Mucosa of stomach (tissue), 1 donor: ENCODE measurements around the gene MRGPRG.

Experiments
- H3K27me3 ChIP-seq: one replicate; pipeline ENCODE4 v1.7.0; 2013; ENCODE audit warnings: mild to moderate bottlenecking, low read length; ENCODE audit not compliant: control insufficient read depth, insufficient read depth
- H3K36me3 ChIP-seq: one replicate; pipeline ENCODE4 v1.7.0; 2013; ENCODE audit warnings: low read length; ENCODE audit not compliant: control insufficient read depth, insufficient read depth
- H3K4me1 ChIP-seq: one replicate; pipeline ENCODE4 v1.7.0; 2013; ENCODE audit warnings: mild to moderate bottlenecking, low read length; ENCODE audit not compliant: control insufficient read depth, insufficient read depth
- H3K4me3 ChIP-seq: one replicate; pipeline ENCODE4 v1.7.0; 2013; ENCODE audit warnings: low read length
- H3K9ac ChIP-seq: one replicate; pipeline ENCODE4 v1.7.0; 2013; ENCODE audit warnings: mild to moderate bottlenecking, low read length, moderate library complexity
- H3K9me3 ChIP-seq: one replicate; pipeline ENCODE4 v1.7.0; 2013; ENCODE audit warnings: mild to moderate bottlenecking, low read length, moderate library complexity; ENCODE audit not compliant: control insufficient read depth
- donor health status: Pancreatic carcinoma.

MRGPRG gene

GRCh38 chr11:3193373-3194015 lies 25.1 kb downstream of the MRGPRG start:
- Histone ChIP-seq H3K4me3 (no peak overlapping the region), H3K27me3 (peaks cover 2% of the 10 kb centered on the region), H3K36me3 (no peaks in the 10 kb centered on the region), H3K4me1 (no peaks in the 10 kb centered on the region), H3K9me3 (no peaks in the 10 kb centered on the region), H3K9ac (no peak overlapping the region)

DNA sequence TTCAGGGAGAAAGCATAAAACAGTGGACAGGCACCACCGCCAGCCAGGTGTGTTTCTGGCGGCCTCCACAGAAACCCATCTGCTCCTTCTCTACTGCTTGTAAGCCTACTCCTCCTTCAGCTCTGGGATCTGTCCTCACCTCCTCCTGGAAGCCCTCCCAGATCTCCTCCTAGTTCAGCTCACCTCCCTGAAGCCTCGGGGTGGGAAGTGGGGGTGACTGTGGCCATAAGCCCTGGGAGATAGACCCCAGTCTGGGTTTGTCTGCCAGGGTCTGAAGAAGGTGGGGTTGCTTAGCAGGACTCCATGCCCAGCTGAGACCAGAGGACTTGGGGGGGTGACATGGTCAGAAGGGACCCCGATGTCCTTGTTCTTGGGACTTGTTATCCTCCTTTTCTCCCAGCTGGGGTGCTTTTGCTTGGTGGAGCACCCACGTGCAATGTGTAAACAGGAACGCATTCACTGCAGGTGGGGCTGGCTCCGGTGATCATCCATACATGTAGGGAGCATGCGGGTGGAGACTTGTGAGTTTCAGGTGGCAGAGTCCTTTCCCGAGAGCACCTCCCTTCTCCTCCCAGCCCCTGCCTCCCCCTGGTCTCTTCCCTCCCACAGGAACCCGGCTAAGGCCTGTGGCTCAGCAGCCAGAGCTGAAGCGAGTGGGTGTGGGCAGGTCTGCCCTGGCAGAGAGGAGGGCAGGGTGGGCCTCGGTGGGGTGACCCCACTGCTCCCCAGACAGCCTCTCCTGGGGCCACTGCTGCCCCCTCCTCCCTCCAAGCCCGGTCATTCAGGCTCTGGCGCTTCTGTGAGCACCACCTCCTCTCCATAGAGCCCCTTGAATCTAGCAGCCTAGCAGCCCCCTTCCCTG lies 25.9 kb downstream of the MRGPRG start:
- H3K9me3 ChIP-seq, result no peaks in the 10 kb centered on the region
- no peaks in the 10 kb centered on the region for H3K36me3 ChIP-seq
- no peak overlapping the region for H3K9ac ChIP-seq
- no peak overlapping the region for H3K4me3 ChIP-seq
- peaks cover 2% of the 10 kb centered on the region for H3K27me3 ChIP-seq
- no peaks in the 10 kb centered on the region for H3K4me1 ChIP-seq

DNA sequence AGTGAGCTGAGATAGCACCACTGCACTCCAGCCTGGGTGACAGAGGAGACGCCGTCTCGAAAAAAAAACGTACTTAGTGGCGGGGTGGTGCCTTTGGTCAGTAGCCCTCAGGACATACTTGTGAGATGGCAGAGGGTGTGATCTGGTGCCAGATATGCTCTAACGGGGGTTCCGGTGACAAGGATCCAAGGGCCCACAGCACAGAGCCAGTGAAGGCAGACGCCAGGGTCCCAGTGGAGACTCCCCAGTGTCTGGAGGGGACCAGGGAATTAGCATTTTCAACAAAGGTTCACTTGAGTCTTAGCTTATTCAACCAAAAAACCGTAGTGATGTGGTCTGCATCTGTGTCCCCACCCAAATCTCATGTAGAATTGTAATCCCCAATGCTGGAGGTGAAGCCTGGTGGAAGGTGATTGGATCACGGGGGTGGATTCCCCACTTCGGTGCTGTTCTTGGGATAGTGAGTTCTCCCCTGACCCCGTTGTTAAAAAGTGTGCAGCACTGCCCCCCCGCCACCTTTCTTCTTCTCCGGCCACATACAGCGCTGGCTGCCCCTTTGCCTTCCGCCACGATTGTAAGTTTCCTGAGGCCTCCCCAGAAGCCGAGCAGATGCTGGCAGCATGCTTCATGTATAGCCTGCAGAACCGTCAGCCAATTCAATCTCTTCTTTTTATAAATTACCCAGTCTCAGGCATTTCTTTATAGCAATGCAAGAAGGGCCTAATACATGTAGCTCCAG lies 26.9 kb downstream of the MRGPRG start:
- Histone ChIP-seq H3K9ac (no peak overlapping the region), H3K4me1 (no peaks in the 10 kb centered on the region), H3K36me3 (no peaks in the 10 kb centered on the region), H3K4me3 (no peak overlapping the region), H3K27me3 (peaks cover 2% of the 10 kb centered on the region), H3K9me3 (no peaks in the 10 kb centered on the region)

DNA sequence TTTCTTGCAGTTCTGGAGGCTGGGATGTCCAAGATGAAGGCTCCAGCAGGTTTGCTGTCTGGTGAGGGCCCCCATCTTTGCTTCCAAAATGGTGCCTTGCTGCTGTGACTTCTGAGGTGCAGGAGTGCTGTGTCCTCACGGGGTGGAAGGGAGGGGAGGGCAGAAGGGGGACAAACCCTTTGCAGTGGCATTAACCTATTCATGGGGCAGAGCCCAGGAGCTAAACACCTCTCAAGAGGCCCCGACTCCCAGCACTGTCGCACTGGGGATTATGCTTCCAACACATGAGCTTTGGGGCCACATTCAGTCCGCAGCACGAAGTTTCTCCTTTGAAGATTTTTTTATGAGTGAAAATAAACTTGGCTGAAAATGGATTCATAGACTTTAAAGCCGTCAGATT lies 28.0 kb downstream of the MRGPRG start:
- H3K4me1 ChIP-seq, result no peaks in the 10 kb centered on the region
- H3K9me3 ChIP-seq, result no peaks in the 10 kb centered on the region
- H3K27me3 ChIP-seq, result peaks cover 2% of the 10 kb centered on the region
- H3K4me3 ChIP-seq, result no peak overlapping the region
- no peaks in the 10 kb centered on the region for H3K36me3 ChIP-seq
- H3K9ac ChIP-seq, result no peak overlapping the region

GRCh38 chr11:3189886-3190583 lies 28.6 kb downstream of the MRGPRG start:
- Histone ChIP-seq H3K4me1 (no peaks in the 10 kb centered on the region), H3K27me3 (peaks cover 2% of the 10 kb centered on the region), H3K36me3 (no peaks in the 10 kb centered on the region), H3K4me3 (no peak overlapping the region), H3K9me3 (no peaks in the 10 kb centered on the region), H3K9ac (no peak overlapping the region)

DNA sequence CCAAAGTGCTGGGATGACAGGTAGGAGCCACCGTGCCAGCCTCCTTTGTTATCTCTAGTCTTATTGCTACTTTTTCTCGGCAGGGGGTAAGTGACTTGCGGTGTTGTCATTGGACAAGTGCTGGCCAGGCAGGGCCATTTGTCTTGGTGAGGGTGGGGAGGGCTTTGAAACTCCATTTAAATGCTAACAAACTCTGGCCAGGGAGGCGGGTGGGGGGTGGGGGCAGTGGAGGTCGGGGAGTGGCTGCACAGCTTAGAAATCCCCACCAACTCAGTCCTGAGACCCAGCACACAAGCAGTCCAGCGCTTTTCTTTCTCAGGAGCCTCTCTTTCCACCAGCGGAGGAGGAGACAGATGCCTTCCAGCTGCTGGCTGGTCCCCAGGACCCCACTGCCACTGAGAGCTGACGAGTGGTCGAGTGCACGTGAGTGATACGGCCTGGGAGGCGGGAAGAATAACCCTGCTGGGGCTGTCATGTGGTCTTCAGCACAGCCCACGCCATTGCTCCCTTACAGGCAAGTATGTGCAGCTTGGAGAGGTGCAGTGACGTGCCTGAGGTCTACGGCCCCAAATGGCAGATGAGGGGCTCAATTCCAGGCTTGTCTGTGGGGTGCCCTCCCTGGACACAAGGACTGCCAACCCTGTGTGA lies 29.3 kb downstream of the MRGPRG start:
- H3K4me1 ChIP-seq, result no peaks in the 10 kb centered on the region
- no peaks in the 10 kb centered on the region for H3K36me3 ChIP-seq
- no peak overlapping the region for H3K9ac ChIP-seq
- H3K9me3 ChIP-seq, result no peaks in the 10 kb centered on the region
- H3K27me3 ChIP-seq, result peaks cover 2% of the 10 kb centered on the region
- H3K4me3 ChIP-seq, result no peak overlapping the region

GRCh38 chr11:3188496-3189195 lies 30.0 kb downstream of the MRGPRG start:
- Histone ChIP-seq H3K9me3 (no peaks in the 10 kb centered on the region), H3K36me3 (no peaks in the 10 kb centered on the region), H3K4me1 (no peaks in the 10 kb centered on the region), H3K4me3 (no peak overlapping the region), H3K27me3 (peaks cover 2% of the 10 kb centered on the region), H3K9ac (no peak overlapping the region)

DNA sequence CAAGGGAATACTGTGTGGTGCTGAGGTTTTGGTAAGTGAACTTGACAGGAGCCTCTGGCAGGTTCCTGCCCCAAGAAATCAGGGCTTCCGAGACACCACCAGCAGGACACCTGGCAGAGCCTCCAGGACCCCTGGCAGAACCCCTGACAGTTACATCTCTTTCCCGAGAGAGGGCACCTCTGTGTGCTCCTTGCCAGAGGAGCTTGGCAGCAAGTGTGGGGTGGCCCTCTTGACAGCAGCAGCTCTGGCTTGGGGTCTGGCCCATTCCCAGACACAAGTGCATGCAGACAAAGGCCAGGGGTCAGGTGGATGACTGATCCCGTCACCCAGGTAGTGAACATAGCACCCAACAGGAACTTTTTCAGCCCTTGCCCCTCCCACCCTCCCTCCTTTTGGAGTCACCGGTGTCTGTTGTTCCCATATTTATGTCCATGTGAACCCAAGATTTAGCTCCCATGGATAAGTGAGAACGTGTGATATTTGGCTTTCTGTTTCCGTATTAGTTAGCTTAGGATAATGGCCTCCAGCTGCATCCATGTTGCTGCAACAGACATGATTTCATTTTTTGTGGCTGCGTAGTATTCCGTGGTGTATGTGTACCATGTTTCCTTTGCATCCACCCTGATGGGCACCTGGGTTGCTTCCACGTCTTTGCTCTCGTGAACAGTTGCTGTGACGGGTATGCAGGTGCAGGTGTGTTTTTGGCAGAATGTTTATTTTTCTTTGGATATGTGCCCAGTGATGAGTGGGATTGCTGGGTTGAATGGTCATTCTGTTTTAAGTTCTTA lies 32.3 kb downstream of the MRGPRG start:
- H3K27me3 ChIP-seq, result no peaks in the 10 kb centered on the region
- H3K9me3 ChIP-seq, result no peaks in the 10 kb centered on the region
- no peak overlapping the region for H3K4me3 ChIP-seq
- no peaks in the 10 kb centered on the region for H3K36me3 ChIP-seq
- no peak overlapping the region for H3K9ac ChIP-seq
- H3K4me1 ChIP-seq, result no peaks in the 10 kb centered on the region

DNA sequence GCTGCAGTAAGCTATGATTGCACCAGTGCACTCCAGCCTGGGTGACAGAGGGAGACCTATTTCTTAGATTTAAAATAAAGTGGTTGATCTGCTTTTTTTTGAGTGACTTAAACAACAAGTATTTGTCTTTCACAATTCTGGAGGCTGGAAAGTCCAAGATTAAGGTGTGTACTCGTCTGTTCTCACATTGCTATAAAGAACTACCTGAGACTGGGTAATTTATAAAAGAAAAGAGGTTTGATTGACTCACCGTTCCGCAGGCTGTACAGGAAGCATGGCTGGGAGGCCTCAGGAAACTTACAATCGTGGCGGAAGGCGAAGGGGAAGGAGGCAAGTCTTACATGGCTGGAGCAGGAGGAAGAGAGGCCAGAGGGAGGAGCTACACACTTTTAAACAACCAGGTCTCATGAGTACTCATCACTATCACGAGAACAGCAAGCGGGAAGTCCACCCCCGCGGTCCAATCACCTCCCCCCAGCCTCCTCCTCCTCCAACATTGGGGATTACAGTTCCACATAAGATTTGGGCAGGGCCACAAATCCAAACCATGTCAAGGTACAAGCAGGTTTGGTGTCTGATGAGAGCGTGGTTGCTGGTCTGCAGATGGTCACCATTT lies 33.8 kb downstream of the MRGPRG start:
- no peaks in the 10 kb centered on the region for H3K9me3 ChIP-seq
- H3K9ac ChIP-seq, result no peak overlapping the region
- no peaks in the 10 kb centered on the region for H3K36me3 ChIP-seq
- no peaks in the 10 kb centered on the region for H3K27me3 ChIP-seq
- H3K4me1 ChIP-seq, result no peaks in the 10 kb centered on the region
- H3K4me3 ChIP-seq, result no peak overlapping the region

- Histone ChIP-seq H3K36me3 (no peaks in the 10 kb centered on the region), H3K9ac (no peak overlapping the region), H3K27me3 (no peaks in the 10 kb centered on the region), H3K4me3 (no peak overlapping the region), H3K9me3 (no peaks in the 10 kb centered on the region), H3K4me1 (no peaks in the 10 kb centered on the region)
Measured at GRCh38 chr11:3183523-3183922, 35.1 kb downstream of the MRGPRG start.
